GM19239 (cell line): ENCODE data around the gene BDH1.

ENCODE experiments used
- DNase-seq: peaks from one replicate; pipeline ENCODE4 v3.0.0; 2011; ENCODE audit warnings: low spot score; ENCODE audit not compliant: insufficient read length
- FAIRE-seq: peaks from 2 replicates; lab custom pipeline; 2011; peaks lifted over from hg19 to GRCh38; lab: Jason Lieb, UNC

Gene BDH1

GRCh38 chr3:197508924-197509775, 46.6 kb downstream of the BDH1 start:
- FAIRE-seq (no peak), DNase-seq (no peak)

DNA sequence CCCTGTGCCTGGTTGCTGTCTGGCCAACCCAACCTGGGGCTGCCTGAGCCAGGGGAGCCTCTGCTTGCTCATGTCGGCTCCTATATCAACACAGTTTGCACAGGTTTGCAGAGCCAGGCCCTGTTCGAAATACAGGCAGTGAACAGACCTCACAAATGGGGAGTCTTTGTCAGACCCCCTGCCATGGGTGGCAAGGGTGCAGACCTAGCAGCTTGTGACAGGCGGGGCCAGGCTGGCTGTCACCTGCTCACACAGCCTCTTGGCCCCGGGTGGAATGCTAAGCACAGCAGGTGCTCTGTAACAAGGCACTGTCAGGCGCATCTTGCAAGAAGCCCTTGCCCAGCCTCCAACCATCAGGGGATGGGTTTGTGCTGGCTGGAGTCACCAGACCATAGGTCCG, 47.3 kb downstream of the BDH1 start:
- no peak for FAIRE-seq

GRCh38 chr3:197508051-197508451, 47.7 kb downstream of the BDH1 start:
- FAIRE-seq, result no peak
- no peak for DNase-seq

More for the DNA sequence above, 47.3 kb downstream of the BDH1 start:
- DNase-seq, result no peak

GRCh38 chr3:197507541-197507940, 48.2 kb downstream of the BDH1 start:
- no peak for DNase-seq
- no peak for FAIRE-seq

DNA sequence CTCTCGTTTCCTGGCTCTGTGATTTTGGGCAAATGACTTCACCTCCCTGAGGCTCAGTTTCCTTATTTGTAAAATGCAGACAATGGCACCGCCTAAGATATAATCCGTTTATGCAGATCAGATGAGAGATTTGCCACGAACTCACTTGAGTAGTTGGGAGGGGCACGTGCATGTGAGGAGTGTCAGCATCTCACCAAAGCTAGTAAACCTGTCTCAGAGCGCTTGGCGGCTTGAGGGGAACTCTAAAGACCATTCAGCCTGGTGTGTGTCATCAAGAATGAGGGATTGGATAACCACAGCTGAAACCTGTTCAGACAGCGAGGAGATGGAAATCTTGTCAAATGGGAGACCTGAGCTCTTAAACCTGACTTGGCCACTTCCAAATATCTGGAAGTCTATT, 48.7 kb downstream of the BDH1 start:
- FAIRE-seq (no peak), DNase-seq (no peak)

GRCh38 chr3:197505796-197506548, 49.8 kb downstream of the BDH1 start:
- no peak for FAIRE-seq
- no peak for DNase-seq

DNA sequence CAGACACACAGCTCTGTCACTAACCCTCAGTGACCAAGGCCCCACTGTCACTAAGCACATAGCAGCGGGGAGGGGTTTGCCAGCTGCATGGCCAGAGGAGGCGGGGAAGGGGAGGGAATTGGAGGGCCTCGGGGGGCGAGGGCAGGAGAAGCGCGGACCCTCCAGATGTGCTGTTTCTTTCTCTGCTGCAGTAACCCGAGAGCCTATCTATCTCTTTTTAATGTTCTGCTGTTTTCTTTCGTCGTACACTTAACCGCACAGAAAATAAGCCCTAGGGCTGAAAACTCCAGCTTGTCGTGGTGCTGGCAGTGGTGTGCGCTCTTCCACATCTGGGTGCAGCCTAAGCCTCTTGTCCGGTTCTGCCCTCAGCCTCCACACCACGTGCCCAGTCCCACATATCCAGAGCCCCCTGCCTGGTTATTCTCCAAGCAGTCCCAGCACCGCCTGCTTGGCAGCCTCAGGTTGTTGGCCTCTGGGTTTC, 51.1 kb downstream of the BDH1 start:
- no peak for FAIRE-seq

DNA sequence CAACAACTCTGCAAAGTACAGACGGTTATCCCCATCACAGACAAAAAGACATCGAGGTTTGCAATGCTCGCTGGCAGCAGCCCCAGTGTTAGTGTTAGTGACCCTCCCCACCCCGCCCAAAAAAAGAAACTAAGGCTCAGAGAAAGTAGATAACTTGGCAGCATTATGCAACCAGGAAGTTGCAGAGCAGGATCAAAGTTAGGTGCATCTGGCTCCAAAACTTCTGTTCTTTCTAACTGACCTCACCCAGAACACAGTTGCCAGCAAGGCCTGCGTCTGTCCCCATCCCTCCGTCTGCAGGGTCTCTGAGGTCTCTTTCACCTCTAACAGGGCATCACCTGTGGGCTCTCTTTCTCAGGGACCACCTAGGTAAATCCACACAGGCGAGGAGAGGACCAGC, 51.5 kb downstream of the BDH1 start:
- DNase-seq (no peak), FAIRE-seq (no peak)

More for the DNA sequence above, 51.1 kb downstream of the BDH1 start:
- no peak for DNase-seq

- DNase-seq (no peak), FAIRE-seq (no peak)
Measured at GRCh38 chr3:197503652-197504051, 52.1 kb downstream of the BDH1 start.

DNA sequence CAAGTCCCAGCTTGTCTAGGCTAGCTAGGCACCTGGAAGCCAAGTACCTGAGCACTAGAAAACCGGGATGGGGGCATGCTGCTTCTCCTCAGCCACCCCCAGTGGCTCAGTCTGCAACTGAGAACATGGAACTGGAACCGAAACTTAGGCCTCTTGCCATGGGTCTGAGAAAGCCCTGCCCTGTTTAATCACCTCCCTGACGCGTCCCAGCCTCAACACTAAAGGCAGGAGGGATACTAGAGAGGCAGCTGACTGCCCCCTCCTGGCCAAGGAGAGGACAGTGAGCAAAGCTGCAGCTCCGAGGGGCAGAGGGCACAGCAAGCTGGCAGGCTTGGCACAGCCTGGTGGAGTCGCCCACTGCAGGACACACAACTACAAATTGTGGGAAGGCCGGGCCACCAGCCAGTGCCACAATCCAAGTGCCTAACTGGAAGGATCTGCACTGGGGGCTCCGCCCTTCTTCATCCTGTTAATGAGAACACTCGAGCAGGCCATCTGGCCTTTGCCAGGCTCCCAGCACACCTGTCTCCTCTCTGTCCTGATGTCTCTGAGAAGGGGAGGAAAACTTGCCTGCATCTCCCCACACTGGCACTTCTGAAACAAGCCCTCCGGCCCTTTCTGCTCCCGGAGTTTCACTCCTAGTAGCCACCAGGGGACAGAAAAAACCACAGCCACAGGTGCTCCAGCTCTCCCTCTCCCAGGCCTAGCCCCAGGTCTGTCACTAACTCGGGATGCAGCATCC, 53.7 kb downstream of the BDH1 start:
- FAIRE-seq, result peak; percentile 89
- peak; percentile 87 for DNase-seq

GRCh38 chr3:197501496-197501878, 54.3 kb downstream of the BDH1 start:
- FAIRE-seq, result no peak

DNA sequence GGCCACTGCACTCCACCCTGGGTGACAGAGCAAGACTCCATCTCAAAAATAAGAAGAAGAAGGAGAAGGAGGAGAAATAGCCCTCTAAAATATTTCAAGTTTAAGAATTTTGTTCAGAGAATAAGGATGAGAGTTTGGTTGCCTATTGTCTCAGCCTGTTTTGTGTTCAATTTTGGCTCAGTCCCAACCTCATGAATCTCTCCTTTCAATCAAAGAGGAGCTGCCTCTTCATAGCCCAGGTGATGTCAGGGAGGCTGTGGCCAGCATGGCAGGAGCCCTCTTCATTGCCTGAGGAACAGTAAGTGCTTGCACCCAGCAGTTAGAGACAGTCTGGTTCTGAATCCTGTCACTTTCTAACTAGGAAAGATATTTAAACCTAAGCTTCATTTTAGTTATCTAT, 55.0 kb downstream of the BDH1 start:
- DNase-seq, result no peak
- FAIRE-seq, result no peak

More at GRCh38 chr3:197501496-197501878, 54.3 kb downstream of the BDH1 start:
- no peak for DNase-seq

- FAIRE-seq (no peak), DNase-seq (no peak)
Measured at GRCh38 chr3:197499427-197499826, 56.3 kb downstream of the BDH1 start.

DNA sequence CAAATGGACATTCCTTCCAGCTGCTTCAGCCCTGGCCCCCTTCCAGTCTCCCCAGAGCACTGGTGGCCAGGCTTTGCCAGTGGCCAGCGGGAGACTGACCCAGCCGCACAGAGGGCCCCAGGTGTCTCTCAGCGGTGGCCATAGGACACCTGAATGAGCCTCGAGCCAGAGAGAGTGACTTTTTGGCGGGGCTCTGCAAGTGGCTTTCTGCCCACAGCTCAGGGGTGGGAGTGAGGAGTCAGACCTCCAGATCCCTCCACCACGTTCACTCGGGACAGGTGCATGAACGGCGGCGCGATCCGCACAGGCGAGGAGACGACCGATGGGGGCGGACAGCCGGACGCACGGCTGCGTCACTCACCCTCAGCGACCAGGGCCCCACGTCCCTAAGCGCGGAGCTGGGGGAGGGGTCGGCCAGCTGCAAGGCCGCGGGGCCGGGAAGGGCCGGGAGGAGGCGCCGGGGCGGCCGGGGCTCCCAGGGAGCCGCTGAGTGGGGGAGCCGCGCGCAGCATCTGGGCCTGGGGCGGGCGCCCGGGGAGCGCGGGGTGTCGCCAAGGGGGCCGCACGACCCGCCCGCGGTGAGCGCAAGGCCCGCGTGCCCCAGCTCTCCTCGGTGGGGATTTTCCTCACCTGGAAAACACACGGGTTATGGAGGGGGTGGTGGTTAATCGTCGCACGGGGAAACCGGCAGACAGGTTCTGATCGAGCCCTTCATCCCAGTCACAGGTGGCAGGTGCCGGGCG, 57.1 kb downstream of the BDH1 start:
- DNase-seq, result no peak
- no peak for FAIRE-seq

DNA sequence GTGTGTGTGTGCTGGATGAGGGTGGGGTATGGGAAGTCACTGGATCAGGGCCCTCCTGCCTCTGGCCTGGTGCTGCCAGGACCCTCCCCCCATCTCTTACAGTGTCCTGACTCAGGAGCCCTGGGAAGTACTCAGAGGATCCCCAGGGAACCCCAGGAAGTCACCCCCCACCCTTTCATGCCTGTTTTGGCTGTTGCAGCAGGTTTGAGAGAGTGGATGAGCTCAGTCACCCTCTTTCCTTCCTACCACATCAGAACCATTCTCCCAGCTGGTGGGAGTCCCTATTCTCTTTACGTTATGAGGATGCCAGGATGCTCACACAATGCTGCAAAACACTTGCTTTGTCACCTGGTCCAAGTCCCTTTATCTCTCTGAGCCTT, 59.0 kb downstream of the BDH1 start:
- FAIRE-seq, result no peak

GRCh38 chr3:197495999-197496745, 59.6 kb downstream of the BDH1 start:
- DNase-seq (no peak), FAIRE-seq (no peak)

More for the DNA sequence above, 59.0 kb downstream of the BDH1 start:
- DNase-seq, result no peak

DNA sequence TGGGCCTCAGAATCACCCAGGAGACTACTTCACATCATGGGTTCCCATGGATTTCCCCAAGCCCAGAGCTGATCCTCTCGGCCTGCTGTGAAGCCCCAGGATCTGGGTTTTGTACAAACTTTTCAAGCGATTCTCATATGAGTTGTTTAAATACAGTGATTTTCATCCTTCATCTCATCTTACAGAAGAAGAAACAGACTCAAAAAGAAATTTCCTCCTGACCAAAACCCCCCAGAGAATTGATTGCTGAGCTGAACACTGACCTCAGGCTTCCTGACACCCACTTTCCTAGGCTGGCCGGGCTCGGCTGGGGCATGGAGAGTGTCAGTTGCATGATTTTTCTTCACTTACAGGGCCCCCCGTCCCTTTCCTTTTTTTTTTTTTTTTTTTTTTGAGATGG, 60.3 kb downstream of the BDH1 start:
- FAIRE-seq (no peak), DNase-seq (no peak)

DNA sequence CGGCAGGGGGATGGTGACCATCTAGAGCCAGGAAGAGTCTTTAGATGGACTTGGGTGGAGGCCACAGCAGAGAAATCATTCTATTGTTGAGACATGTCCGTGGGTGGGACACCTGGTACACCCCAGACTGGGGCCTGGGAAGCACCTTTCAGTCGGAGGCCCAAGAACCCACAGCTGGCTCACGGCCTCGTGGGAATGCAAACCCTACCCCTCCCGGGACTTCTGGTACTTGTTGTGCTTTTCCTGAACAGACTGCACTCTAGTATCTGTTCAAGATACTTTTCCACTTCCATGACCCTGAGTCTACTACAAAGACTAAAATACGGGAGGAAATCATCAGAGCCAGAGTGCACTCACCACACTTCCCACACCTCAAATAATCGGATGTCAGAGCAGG, 60.7 kb downstream of the BDH1 start:
- DNase-seq, result no peak
- no peak for FAIRE-seq

DNA sequence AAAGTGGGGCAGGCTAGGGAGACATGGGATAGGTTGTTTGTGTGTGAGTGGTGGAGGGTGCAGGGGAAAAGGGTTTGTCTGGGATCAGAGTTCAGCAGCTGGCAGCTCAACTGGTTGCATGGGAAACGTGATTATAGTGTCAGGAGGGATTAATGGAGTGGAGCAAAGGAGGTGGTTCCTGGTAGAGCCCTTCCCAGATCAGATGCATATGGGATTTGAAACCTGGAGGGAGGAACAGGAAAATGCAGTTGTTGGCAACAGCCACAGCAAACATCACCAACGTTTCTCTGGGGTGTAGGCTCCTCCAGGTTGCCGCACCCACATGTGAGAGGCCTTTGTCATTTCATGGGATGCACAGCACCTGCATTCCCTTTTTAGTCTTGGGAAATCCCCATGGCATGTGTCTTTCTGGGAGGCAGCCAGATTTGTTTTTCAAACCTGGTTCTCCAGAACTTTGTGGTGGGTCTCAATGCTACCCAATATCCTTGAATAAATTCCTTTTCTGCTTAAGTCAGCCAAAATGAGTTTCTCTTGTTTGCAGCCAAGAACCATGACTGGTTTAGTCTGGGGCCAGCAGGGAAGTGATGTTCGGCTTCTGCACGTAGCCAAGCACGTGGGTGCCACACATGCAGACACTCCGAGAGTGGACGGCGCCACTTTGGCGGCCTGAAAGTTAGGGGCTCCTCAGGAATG, 61.3 kb downstream of the BDH1 start:
- DNase-seq (no peak), FAIRE-seq (no peak)
